NCI-H146 treated with DMSO at 0.1 percent for 48 hours (cell line): ENCODE results near the gene ECM1.

ENCODE experiments used
- DNase-seq: peaks from one replicate; lab custom pipeline; 2025; ENCODE audit not compliant: unreplicated experiment; lab: John Stamatoyannopoulos, UW

Gene ECM1

GRCh38 chr1:150511985-150512660 lies 4.2 kb downstream of the ECM1 start:
- DNase-seq, result no peak

DNA sequence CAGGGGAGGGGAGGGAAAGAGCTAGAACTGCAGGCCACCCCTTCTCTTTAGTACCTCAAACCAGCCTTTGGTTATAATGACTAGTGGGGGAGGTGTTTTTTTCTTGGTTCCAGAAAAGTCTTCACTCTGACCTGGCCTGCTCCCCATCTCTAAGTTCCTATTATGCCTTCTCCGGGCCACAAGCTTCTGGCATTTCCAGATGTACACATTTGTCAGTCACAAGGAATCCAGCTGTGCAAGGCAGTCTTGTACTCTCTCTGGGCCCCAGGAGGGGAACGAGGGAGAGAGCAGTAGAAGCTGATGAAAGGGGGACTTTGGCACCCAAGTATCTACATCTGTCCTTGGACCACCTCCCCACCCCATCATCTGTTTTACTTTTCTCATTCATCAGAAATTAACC lies 4.9 kb downstream of the ECM1 start:
- no peak for DNase-seq

- DNase-seq, result no peak
These were observed 5.5 kb downstream of the ECM1 start for GRCh38 chr1:150513351-150513791.

- no peak for DNase-seq
These were observed 6.4 kb downstream of the ECM1 start for GRCh38 chr1:150514260-150514659.

GRCh38 chr1:150514913-150515327 lies 7.0 kb downstream of the ECM1 start:
- no peak for DNase-seq

- DNase-seq, result peak; percentile 92
These were observed 7.6 kb downstream of the ECM1 start, which contains the start of gene FALEC for GRCh38 chr1:150515328-150516049. Gene FALEC, plus strand, starts transcription at chr1:150515752.

DNA sequence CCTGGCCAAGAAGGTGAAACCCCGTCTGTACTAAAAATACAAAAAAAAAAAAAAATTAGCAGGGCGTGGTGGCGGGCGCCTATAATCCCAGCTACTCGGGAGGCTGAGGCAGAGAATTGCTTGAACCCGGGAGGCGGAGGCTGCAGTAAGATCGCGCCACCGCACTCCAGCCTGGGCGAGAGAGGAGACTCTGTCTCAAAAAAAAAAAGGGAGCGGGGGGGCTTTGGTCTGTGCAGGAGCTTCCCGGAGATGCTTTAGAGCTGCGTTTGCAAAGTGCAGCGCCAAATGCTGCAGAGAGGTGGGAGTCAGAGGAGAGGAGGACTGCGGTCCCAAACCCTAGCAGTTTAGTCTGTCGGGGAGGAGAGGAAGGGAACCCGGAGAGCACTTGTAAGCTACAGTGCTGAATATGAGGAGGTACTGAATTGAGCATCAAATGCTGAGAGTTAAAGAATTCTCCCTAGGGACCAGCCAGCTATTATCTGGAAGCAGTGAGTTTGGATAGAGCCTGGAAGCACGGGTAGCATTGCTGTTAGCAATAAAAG lies 8.2 kb downstream of the ECM1 start:
- no peak for DNase-seq

DNA sequence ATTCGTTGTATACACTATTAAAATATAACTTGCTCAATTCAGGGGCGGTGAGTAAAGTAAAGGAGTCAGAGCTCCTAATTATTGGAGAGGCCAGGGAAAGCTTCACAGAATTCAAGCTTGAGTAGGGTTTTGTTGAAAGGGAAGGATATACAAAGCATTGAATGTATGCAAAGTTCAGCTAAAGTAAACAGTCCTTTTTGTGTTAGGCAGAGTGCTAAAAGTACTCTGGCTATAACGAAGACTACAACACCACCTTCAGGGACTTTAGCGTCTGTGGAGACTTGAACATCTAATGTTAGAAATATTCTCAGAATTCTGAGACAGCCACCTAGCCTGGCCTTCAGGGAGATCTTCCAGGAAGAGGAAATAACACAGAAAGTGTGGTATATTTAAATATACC lies 8.7 kb downstream of the ECM1 start:
- no peak for DNase-seq

- no peak for DNase-seq
These were observed 13.5 kb downstream of the ECM1 start for GRCh38 chr1:150521196-150521968.

DNA sequence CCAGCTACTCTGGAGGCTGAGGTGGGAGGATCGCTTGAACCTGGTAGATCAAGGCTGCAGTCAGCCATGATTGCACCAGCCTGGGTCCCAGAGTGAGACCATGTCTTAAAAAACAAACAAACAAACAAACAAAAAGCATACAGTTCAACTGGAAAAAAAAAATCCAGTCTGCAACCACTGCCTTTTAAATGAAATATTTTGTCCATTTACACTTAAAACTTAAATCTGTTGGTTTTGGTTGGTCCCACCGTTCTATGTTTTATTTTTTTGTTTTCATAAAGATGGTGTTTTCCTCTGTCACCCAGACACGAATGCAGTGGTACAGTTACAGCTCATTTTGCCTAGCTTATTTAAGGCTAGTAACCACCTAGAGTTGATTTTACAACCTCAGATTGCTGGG lies 17.4 kb downstream of the ECM1 start:
- DNase-seq, result no peak

DNA sequence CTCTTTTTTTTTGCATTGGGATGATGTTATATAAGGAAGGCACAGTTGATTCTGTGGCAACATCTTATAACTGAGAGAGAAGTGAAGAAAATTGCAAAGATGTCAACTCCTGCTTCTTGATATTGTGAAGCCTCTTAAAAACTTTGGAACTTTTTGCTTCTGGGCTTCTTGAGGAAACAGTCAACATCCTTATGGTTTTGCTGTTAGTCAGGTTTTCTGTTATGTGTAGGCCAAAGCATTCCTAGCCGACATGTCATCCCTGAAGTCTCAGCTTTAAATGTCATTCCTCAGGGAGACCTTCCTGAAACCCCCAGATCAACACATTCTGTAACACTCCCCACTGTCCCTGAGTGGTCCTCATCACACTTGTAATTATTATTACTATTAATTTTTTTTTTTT lies 20.3 kb downstream of the ECM1 start:
- no peak for DNase-seq

DNA sequence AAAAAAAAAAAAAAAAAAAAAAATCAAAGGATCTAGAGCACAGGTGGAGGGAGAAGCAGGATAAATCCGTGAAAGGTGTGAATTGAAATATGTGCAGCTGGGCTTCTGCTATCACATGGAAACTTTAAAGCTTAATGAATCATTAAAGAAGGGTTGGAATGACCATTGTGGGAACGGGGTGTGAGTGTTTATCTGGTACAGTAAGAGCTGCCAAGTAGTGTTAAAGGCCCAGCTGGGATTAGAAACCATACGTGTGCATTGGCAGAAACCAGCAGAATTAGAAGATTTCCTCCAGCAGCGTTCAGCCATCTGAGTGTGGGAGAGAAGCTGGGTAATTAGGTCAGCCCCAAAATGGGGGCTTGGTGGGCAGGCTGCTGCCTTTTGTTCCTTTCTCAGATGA lies 21.1 kb downstream of the ECM1 start:
- no peak for DNase-seq

DNA sequence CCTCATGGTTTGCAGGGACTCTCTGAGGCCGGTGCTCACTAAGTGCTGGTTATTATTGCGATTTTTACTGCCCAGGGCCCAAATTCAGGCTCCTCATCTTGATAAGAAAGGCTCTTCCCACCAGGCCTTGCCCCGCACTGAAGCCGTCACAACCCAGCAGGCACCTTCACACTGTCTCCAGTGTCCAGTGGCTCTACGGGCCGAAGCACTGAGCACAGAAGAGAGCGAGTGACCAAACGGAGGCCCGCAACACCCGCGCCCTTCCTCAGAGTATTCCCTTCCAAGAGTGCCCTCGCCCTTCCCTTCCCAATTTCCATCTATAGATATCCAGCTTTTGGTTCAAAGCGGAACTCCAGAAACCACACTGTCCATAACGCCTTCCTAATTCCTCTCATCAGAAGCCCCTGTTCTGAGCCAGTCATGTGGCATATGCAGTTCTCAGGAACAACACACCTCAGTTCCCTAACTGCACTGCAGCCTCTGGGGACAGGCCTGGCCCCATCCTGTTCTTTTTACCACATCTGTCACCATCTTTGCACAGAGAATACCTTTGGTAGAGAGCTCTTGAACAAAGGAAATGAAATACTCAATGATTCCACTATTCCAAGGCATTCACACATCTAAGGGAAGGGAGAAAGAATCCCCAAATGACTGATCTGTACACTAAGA lies 22.7 kb downstream of the ECM1 start:
- no peak for DNase-seq

GRCh38 chr1:150532860-150533259 lies 25.0 kb downstream of the ECM1 start:
- DNase-seq, result no peak

DNA sequence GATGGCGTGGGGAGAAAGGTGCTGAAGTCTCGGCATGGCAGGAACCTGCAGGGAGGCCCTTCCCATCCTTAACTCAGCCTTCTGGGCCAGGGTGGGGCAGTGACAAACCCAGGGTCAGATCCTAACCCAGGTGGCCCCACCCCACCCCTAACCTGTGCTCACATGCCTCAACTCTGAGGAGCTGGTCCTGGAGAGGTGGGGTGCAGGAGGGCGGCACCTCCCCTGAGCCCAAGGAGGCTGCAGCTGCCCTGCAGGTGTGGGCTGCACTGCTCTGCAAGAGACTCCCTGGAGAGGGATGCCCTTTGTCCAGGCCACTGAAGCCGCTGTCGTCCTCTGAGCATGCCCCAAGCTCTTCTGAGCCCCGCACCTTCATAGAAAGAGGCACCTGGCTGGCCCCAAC lies 26.1 kb downstream of the ECM1 start:
- DNase-seq, result no peak

GRCh38 chr1:150535511-150536287 lies 27.8 kb downstream of the ECM1 start:
- DNase-seq, result no peak

DNA sequence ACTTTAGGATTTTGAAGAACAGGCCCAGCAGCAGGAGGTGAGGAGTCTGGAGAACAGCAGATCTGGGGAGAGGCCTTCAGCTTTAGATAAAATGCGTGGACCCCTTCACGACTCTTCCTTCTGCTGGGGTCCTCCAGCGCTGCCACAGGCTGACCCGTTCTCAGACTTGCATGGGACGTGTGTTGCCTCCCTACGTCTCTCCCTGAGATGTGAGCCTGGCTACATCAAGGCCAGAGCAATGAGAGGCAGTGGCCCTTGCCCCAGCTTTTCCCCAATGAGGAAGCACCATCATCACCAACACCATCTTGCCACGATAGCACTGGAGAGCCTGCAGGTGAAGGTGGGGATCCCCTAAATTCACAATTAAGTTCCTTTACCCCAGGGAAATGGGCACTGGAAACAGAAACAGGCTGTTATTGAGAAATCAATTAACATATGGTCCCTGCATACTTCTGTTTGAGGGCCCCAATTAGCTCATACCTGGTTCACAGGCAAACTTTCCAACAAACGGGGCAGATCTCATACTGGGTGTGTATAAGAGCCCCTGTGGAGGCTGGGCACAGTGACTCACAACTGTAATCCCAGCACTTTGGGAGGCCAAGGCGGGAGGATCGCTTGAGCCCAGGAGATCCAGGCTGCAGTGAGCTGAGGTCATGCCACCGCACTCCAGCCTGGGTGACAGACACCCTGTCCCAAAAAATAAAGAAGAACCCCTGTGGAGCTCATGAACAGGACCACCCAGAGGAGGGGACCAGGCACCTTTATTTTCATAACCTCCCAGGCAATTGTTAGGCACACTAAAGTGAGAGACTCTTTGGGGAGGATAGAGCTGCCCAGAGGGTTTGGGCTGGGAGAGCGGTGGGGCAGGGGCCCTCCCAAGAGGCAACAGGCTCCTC lies 29.2 kb downstream of the ECM1 start:
- no peak for DNase-seq

- no peak for DNase-seq
These were observed 30.1 kb downstream of the ECM1 start for GRCh38 chr1:150537732-150538684.
